Osteoblast (primary cell): ENCODE results near the gene CFAP221. TPM values are rescaled to one million over a fixed set of nuclear protein-coding genes. Genes with fewer than 3 reads are reported as not detected.

Source experiments
- DNase-seq: peaks from one replicate; pipeline ENCODE4 v3.0.0; 2011; ENCODE audit warnings: low spot score, mixed read lengths; ENCODE audit not compliant: insufficient read length; ENCODE audit errors: missing footprints
- H2AFZ ChIP-seq: 2 replicates; pipeline ENCODE4 v1.6.0; 2011; ENCODE audit warnings: mild to moderate bottlenecking, low read length
- H3K27ac ChIP-seq: 2 replicates; pipeline ENCODE4 v1.5.1; 2011; ENCODE audit warnings: mild to moderate bottlenecking, low read depth, low read length, moderate library complexity
- H3K27me3 ChIP-seq: 2 replicates; pipeline ENCODE4 v1.6.0; 2012; ENCODE audit warnings: mild to moderate bottlenecking, control low read depth, inconsistent platforms, low read length, moderate library complexity; ENCODE audit not compliant: insufficient read depth
- H3K36me3 ChIP-seq: 2 replicates; pipeline ENCODE4 v1.5.1; 2011; ENCODE audit warnings: mild to moderate bottlenecking, low read length, control low read depth, moderate library complexity; ENCODE audit not compliant: insufficient read depth
- H3K4me1 ChIP-seq: 2 replicates; pipeline ENCODE4 v1.5.1; 2011; ENCODE audit warnings: mild to moderate bottlenecking, low read length, control low read depth, moderate library complexity; ENCODE audit not compliant: insufficient read depth
- H3K4me2 ChIP-seq: 2 replicates; pipeline ENCODE4 v1.6.0; 2011; ENCODE audit warnings: mild to moderate bottlenecking, low read length; ENCODE audit not compliant: insufficient read depth
- H3K4me3 ChIP-seq: fragments of 200-600 bp; sonication (generic); 3 replicates; pipeline ENCODE4 v1.5.1; 2012; ENCODE audit warnings: mild to moderate bottlenecking, low read length, inconsistent platforms; ENCODE audit not compliant: insufficient read depth
- H3K79me2 ChIP-seq: 2 replicates; pipeline ENCODE4 v1.6.0; 2012; ENCODE audit warnings: mild to moderate bottlenecking, low read length, control low read depth, inconsistent platforms; ENCODE audit not compliant: insufficient read depth
- H3K9me3 ChIP-seq: 2 replicates; pipeline ENCODE4 v1.5.1; 2011; ENCODE audit warnings: low read depth, low read length, control low read depth
- H4K20me1 ChIP-seq: 2 replicates; pipeline ENCODE4 v1.6.0; 2012; ENCODE audit warnings: mild to moderate bottlenecking, low read length, control low read depth; ENCODE audit not compliant: insufficient read depth
- total RNA-seq: library from RNA; depleted of rRNA; stranded (reverse); fragments of >200 nt; gene quantifications from 2 replicates; pipeline ENCODE4 v1.2.3, GENCODE V29; 2012
- TF ChIP-seq, protein P1 (sequence below): IDR thresholded peaks from 2 replicates; pipeline ENCODE4 v1.5.1; 2011; ENCODE audit warnings: mild to moderate bottlenecking, low read depth, low read length, moderate library complexity; ENCODE audit errors: extremely low read depth

Gene CFAP221
- total RNA-seq, 1 donor, result 0.36 TPM

- Histone ChIP-seq H3K36me3 (no peaks in the 10 kb centered on the region), H3K27me3 (peaks cover 36% of the 10 kb centered on the region), H3K27ac (no peak overlapping the region), H3K4me2 (peak overlapping the region; percentile 88), H2AFZ (no peak overlapping the region), H3K4me1 (peaks cover 13% of the 10 kb centered on the region), H4K20me1 (no peaks in the 10 kb centered on the region), H3K4me3 (peak overlapping the region; percentile 74), H3K9me3 (no peaks in the 10 kb centered on the region), H3K79me2 (no peaks in the 10 kb centered on the region)
- DNase-seq, result no peak
- TF ChIP-seq, protein P1, sequence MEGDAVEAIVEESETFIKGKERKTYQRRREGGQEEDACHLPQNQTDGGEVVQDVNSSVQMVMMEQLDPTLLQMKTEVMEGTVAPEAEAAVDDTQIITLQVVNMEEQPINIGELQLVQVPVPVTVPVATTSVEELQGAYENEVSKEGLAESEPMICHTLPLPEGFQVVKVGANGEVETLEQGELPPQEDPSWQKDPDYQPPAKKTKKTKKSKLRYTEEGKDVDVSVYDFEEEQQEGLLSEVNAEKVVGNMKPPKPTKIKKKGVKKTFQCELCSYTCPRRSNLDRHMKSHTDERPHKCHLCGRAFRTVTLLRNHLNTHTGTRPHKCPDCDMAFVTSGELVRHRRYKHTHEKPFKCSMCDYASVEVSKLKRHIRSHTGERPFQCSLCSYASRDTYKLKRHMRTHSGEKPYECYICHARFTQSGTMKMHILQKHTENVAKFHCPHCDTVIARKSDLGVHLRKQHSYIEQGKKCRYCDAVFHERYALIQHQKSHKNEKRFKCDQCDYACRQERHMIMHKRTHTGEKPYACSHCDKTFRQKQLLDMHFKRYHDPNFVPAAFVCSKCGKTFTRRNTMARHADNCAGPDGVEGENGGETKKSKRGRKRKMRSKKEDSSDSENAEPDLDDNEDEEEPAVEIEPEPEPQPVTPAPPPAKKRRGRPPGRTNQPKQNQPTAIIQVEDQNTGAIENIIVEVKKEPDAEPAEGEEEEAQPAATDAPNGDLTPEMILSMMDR, result no peak
These were observed 758 bp downstream of the CFAP221 start for GRCh38 chr2:119544939-119545475.

DNA sequence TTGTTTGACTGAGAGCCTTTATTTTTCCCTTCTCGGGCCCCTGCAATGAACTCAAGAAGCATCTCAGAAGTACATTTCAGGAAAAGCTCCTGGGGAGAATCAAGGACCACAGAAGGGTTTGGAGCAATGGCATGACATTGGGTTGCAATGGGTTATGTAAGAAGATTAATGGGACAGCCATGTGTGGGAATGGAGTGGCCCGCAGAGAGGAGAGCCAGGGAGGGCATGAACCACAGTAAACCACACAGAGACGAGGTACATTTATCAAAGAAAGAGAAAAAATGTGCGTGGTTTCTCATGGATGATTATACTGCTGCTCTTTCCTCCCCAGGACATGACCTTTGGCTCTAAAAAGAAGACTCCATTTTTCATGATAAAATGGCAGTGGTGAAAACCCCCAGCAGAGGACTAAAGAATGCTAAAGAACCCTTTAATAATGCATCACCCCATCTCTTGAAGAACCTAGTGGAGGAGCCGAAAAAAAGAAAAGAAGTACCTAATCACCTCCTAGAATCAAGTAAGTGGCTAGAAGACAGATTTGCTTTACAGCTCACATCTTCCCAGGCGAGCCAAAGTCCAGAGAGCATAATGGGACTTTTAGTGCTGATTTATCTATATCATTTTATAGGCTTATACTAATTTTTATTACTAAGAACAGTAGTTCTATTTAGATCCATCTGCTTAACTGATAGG is 1.7 kb downstream of the CFAP221 start:
- DNase-seq, result no peak
- TF ChIP-seq, protein P1, result no peak
- Histone ChIP-seq H2AFZ (no peak overlapping the region), H3K4me2 (no peak overlapping the region), H3K36me3 (no peaks in the 10 kb centered on the region), H3K4me3 (no peak overlapping the region), H3K79me2 (no peaks in the 10 kb centered on the region), H3K27me3 (peaks cover 33% of the 10 kb centered on the region), H3K9me3 (no peaks in the 10 kb centered on the region), H4K20me1 (no peaks in the 10 kb centered on the region), H3K4me1 (peaks cover 13% of the 10 kb centered on the region), H3K27ac (no peak overlapping the region)

DNA sequence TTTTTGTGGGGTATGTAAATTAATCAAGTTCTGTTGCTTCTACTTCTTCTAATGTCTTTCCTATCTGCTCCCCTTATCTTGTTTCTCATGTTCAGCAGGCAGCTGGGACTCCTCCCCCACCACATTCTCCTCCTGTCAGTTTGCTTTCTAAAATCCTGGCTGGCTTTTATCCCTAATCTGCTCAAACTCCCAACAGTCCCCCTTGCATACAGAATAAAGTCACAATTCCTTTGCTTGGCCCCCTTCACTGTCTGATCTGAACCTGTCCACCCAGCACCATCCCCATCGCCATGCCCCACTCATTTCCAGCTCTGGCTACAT is 2.2 kb downstream of the CFAP221 start:
- peaks cover 31% of the 10 kb centered on the region for H3K27me3 ChIP-seq
- H3K4me2 ChIP-seq, result no peak overlapping the region
- H4K20me1 ChIP-seq, result no peaks in the 10 kb centered on the region
- H3K4me3 ChIP-seq, result no peak overlapping the region
- H3K79me2 ChIP-seq, result no peaks in the 10 kb centered on the region
- H3K27ac ChIP-seq, result no peak overlapping the region
- TF ChIP-seq, protein P1, result no peak
- no peaks in the 10 kb centered on the region for H3K9me3 ChIP-seq
- peaks cover 13% of the 10 kb centered on the region for H3K4me1 ChIP-seq
- no peak overlapping the region for H2AFZ ChIP-seq
- no peak for DNase-seq
- no peaks in the 10 kb centered on the region for H3K36me3 ChIP-seq

DNA sequence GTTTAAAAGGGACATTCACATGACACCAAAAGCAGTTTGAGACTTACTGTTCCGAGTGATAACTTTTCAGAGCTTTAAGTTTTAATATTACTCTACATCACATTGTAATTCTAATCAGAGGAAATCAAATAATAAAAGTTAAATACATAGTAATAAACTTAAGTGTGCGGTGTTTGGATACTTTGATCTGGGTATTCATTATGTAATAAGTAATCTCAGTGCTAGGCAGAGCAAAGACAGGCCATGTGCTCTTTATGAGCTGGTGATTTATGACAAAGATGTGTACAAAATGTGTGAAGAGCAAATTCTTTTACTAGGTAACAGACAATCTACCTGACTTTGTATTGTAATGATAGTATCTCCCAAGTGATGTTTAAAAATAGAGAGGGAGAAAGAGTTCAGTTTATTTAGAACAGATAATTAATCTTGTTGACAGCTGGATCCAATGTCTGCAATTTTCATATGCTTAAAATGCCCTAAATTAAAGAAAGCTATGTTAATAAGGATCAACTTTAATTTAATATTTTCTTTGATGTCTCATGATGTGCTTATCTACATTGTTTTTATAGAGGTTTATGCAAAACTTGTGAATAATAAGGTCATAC is 4.4 kb downstream of the CFAP221 start:
- TF ChIP-seq, protein P1, result no peak
- no peak overlapping the region for H3K4me2 ChIP-seq
- H3K9me3 ChIP-seq, result no peaks in the 10 kb centered on the region

More for the DNA sequence above, 4.4 kb downstream of the CFAP221 start:
- H3K27ac ChIP-seq, result no peak overlapping the region
- DNase-seq, result no peak
- no peaks in the 10 kb centered on the region for H3K36me3 ChIP-seq
- no peaks in the 10 kb centered on the region for H3K79me2 ChIP-seq
- peaks cover 25% of the 10 kb centered on the region for H3K27me3 ChIP-seq
- no peak overlapping the region for H2AFZ ChIP-seq
- no peaks in the 10 kb centered on the region for H4K20me1 ChIP-seq
- H3K4me1 ChIP-seq, result peaks cover 13% of the 10 kb centered on the region
- H3K4me3 ChIP-seq, result no peak overlapping the region
